Neuronal stem cell (in vitro differentiated cells): Measurements from ENCODE around the gene PTPN3.

Experiments
- DNase-seq: peaks from one replicate; pipeline ENCODE4 v3.0.0-alpha.2; 2013; ENCODE audit warnings: low spot score
- H2AFZ ChIP-seq: one replicate; pipeline ENCODE4 v1.6.1; 2013; ENCODE audit warnings: mild to moderate bottlenecking, low read length, inconsistent platforms
- H2AK5ac ChIP-seq: 2 replicates; pipeline ENCODE4 v1.6.1; 2013; ENCODE audit warnings: low read depth, mild to moderate bottlenecking, inconsistent platforms, low read length, moderate library complexity, mixed read lengths
- H2BK120ac ChIP-seq: 2 replicates; pipeline ENCODE4 v1.6.1; 2013; ENCODE audit warnings: low read depth, mild to moderate bottlenecking, inconsistent platforms, low read length, moderate library complexity, mixed read lengths
- H2BK12ac ChIP-seq: one replicate; pipeline ENCODE4 v1.6.1; 2013; ENCODE audit warnings: low read length, inconsistent platforms
- H2BK15ac ChIP-seq: 2 replicates; pipeline ENCODE4 v1.6.1; 2013; ENCODE audit warnings: mild to moderate bottlenecking, low read length, inconsistent platforms, mixed read lengths
- H2BK5ac ChIP-seq: one replicate; pipeline ENCODE4 v1.6.1; 2013; ENCODE audit warnings: inconsistent platforms, mild to moderate bottlenecking, low read length, moderate library complexity
- H3K14ac ChIP-seq: one replicate; pipeline ENCODE4 v1.6.1; 2013; ENCODE audit warnings: low read length, inconsistent platforms
- H3K18ac ChIP-seq: 2 replicates; pipeline ENCODE4 v1.6.1; 2013; ENCODE audit warnings: low read length, inconsistent platforms
- H3K23ac ChIP-seq: 2 replicates; pipeline ENCODE4 v1.6.1; 2013; ENCODE audit warnings: low read depth, mild to moderate bottlenecking, mixed read lengths, low read length, inconsistent platforms; ENCODE audit not compliant: poor library complexity
- H3K27ac ChIP-seq: replicated peaks from 3 replicates; pipeline ENCODE4 v1.5.1; 2013; ENCODE audit warnings: low read length, inconsistent platforms
- H3K27me3 ChIP-seq, 3 experiments: 2 replicates each; pipeline ENCODE4 v1.6.1; 2013; ENCODE audit warnings: low read length in 3 of 3, mild to moderate bottlenecking in 2 of 3, inconsistent platforms in 1 of 3, low read depth in 1 of 3, mixed read lengths in 1 of 3, moderate library complexity in 1 of 3; ENCODE audit not compliant: control insufficient read depth in 3 of 3, insufficient read depth in 3 of 3
- H3K36me3 ChIP-seq, 2 donors: replicated peaks in 1 of 2; 2 replicates each; pipeline ENCODE4 v1.6.1; 2013; ENCODE audit warnings: low read length in 2 of 2; ENCODE audit not compliant: control insufficient read depth in 2 of 2, insufficient read depth in 2 of 2
- H3K4ac ChIP-seq: 2 replicates; pipeline ENCODE4 v1.6.1; 2013; ENCODE audit warnings: inconsistent platforms, mild to moderate bottlenecking, low read length, moderate library complexity
- H3K4me1 ChIP-seq, 2 donors: 1 replicate in 1 of 2; 2 replicates in 1 of 2; pipeline ENCODE4 v1.6.1; 2013; ENCODE audit warnings: low read length in 2 of 2, low read depth in 1 of 2; ENCODE audit not compliant: control insufficient read depth in 2 of 2, insufficient read depth in 1 of 2
- H3K4me2 ChIP-seq: one replicate; pipeline ENCODE4 v1.6.1; 2013; ENCODE audit warnings: mild to moderate bottlenecking, low read length, inconsistent platforms; ENCODE audit not compliant: insufficient read depth, poor library complexity, severe bottlenecking
- H3K4me3 ChIP-seq, 2 donors: 2 replicates each; pipeline ENCODE4 v1.5.1; 2013; ENCODE audit warnings: low read length in 2 of 2, mild to moderate bottlenecking in 2 of 2, inconsistent platforms in 1 of 2, moderate library complexity in 1 of 2
- H3K79me1 ChIP-seq: one replicate; pipeline ENCODE4 v1.6.1; 2013; ENCODE audit warnings: low read depth, mild to moderate bottlenecking, inconsistent platforms, low read length, moderate library complexity
- H3K9ac ChIP-seq: one replicate; pipeline ENCODE4 v1.6.1; 2013; ENCODE audit warnings: mild to moderate bottlenecking, low read depth, low read length, inconsistent platforms; ENCODE audit not compliant: poor library complexity
- H3K9me3 ChIP-seq, 2 donors: replicated peaks in 1 of 2; 2 replicates each; pipeline versions ENCODE3 to v1.6.1; 2013; ENCODE audit warnings: low read length in 2 of 2, mild to moderate bottlenecking in 2 of 2, inconsistent platforms in 1 of 2, low read depth in 1 of 2, mixed read lengths in 1 of 2, moderate library complexity in 1 of 2; ENCODE audit not compliant: control insufficient read depth in 2 of 2, insufficient read depth in 1 of 2
- H4K8ac ChIP-seq: one replicate; pipeline ENCODE4 v1.6.1; 2013; ENCODE audit warnings: low read depth, mild to moderate bottlenecking, inconsistent platforms, low read length, moderate library complexity
- H4K91ac ChIP-seq: one replicate; pipeline ENCODE4 v1.6.1; 2013; ENCODE audit warnings: low read length, low read depth, mild to moderate bottlenecking, inconsistent platforms; ENCODE audit not compliant: poor library complexity
- WGBS, 2 donors: extraction: QIAGEN DNeasy Blood & Tissue Kit; methylation state at CpG; one replicate each; pipeline ENCODE4 v1.1.7; 2013; ENCODE audit warnings: missing lambda C conversion rate in 2 of 2, mixed read lengths in 1 of 2; ENCODE audit not compliant: insufficient read length in 2 of 2, insufficient replicate concordance in 1 of 2; ENCODE audit errors: extremely low coverage in 2 of 2; 5-methylcytosine and 5-hydroxymethylcytosine counted together

PTPN3 gene

DNA sequence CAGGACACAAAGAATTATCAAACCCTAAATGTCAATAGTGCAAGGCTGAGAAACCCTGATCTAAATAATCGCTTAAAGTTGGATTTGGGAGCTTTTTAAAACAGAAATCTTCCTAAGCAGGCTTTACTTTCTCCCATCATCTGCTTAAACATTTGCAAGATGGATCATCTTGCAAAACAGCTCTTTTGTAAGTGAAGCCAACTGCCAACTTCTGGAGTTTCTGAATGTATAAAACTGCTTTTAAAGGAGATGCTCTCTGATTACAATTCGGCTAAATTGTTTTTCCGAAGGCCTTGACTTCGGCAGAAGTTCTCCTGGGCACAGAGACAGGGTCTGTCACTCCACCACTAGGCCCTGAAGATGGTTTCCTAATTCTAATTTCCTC lies 1.3 kb downstream of the PTPN3 start:
- H3K4me1 ChIP-seq, result peaks cover 0 to 5% of the 10 kb centered on the region in 2 donors
- no peak overlapping the region for H4K91ac ChIP-seq
- no peak overlapping the region for H2BK5ac ChIP-seq
- no peaks in the 10 kb centered on the region for H3K79me1 ChIP-seq
- DNase-seq, result no peak
- no peak overlapping the region for H3K4ac ChIP-seq
- H2BK12ac ChIP-seq, result no peak overlapping the region
- H4K8ac ChIP-seq, result no peak overlapping the region
- no peak overlapping the region for H2BK120ac ChIP-seq
- H2BK15ac ChIP-seq, result no peak overlapping the region
- H3K27ac ChIP-seq, result no peak overlapping the region
- peaks cover 12 to 93% (median 47%) of the 10 kb centered on the region in 3 experiments for H3K27me3 ChIP-seq
- no peak overlapping the region for H2AFZ ChIP-seq
- H3K4me2 ChIP-seq, result no peak overlapping the region
- WGBS, 2 donors, result no CpG with 5 or more reads among the region's 4 CpGs
- H3K18ac ChIP-seq, result no peak overlapping the region
- no peak overlapping the region for H3K14ac ChIP-seq
- H3K4me3 ChIP-seq, result no peak overlapping the region
- no peak overlapping the region for H3K9ac ChIP-seq
- no peaks in the 10 kb centered on the region for H3K36me3 ChIP-seq
- H2AK5ac ChIP-seq, result no peak overlapping the region
- H3K23ac ChIP-seq, result no peak overlapping the region
- H3K9me3 ChIP-seq, result peaks cover 0 to 4% of the 10 kb centered on the region in 2 donors

DNA sequence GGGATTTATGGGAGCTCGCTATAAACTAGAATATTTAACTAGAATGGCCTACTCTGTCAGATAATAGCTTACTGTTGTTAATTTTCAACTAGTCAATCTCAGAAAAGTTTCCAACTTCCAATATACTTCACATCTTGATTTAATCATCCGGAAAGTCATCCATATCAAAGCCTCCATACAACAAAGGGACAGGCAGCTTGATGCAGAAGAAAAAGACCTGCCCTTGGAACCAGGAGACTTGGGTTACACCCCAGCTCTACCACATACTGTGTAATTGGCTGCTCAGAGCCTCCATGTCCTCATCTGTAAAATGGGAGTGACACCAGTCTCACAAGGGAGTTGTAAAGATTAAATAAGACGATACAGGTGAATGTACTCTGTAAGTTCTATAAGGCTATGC lies 1.9 kb downstream of the PTPN3 start:
- H4K91ac ChIP-seq, result no peak overlapping the region

DNA sequence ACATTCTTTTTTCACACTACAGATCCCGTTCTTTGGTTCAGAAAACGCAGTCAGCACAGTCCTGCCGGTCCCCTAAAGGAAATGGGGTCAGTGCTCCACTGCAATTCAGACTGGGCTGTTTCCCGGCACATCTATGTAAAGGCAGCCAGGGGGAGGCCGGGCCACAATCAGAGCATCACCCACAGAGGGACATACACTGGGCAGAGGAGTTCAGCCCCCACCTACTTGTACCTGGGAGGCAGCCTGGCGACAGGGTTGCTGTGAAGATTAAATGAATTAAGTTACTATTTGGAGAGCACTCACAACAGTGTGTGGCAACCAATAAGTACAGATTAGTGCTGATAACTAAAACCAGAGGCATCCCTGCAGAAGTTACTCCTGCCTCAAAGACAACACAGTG lies 4.5 kb downstream of the PTPN3 start:
- H2AFZ ChIP-seq, result no peak overlapping the region
- no peak overlapping the region for H2BK120ac ChIP-seq
- DNase-seq, result no peak
- H4K8ac ChIP-seq, result no peak overlapping the region
- no peak overlapping the region for H3K4ac ChIP-seq
- H2AK5ac ChIP-seq, result no peak overlapping the region
- H3K18ac ChIP-seq, result no peak overlapping the region
- peaks cover 0 to 1% of the 10 kb centered on the region in 2 donors for H3K4me1 ChIP-seq
- no peaks in the 10 kb centered on the region for H3K36me3 ChIP-seq
- H3K9me3 ChIP-seq, result peaks cover 0 to 2% of the 10 kb centered on the region in 2 donors
- no peak overlapping the region for H3K23ac ChIP-seq
- no peak overlapping the region for H3K14ac ChIP-seq
- H2BK15ac ChIP-seq, result no peak overlapping the region
- no peak overlapping the region for H2BK12ac ChIP-seq
- peaks cover 6 to 73% (median 29%) of the 10 kb centered on the region in 3 experiments for H3K27me3 ChIP-seq
- H3K27ac ChIP-seq, result no peak overlapping the region
- WGBS, 2 donors, result no CpG with 5 or more reads among the region's 6 CpGs
- no peak overlapping the region for H3K4me3 ChIP-seq
- H3K9ac ChIP-seq, result no peak overlapping the region
- H2BK5ac ChIP-seq, result no peak overlapping the region
- no peak overlapping the region for H3K4me2 ChIP-seq
- H4K91ac ChIP-seq, result no peak overlapping the region
- H3K79me1 ChIP-seq, result no peaks in the 10 kb centered on the region

More for the DNA sequence above, 1.9 kb downstream of the PTPN3 start:
- H3K36me3 ChIP-seq, result no peaks in the 10 kb centered on the region
- H3K4me2 ChIP-seq, result no peak overlapping the region
- H2BK15ac ChIP-seq, result no peak overlapping the region
- H3K18ac ChIP-seq, result no peak overlapping the region
- H2BK12ac ChIP-seq, result no peak overlapping the region
- no peak overlapping the region for H2AFZ ChIP-seq
- no peak overlapping the region for H3K4ac ChIP-seq
- no peaks in the 10 kb centered on the region for H3K79me1 ChIP-seq
- H3K9ac ChIP-seq, result no peak overlapping the region
- H3K9me3 ChIP-seq, result peaks cover 0 to 4% of the 10 kb centered on the region in 2 donors
- H3K27me3 ChIP-seq, result peaks cover 12 to 90% (median 47%) of the 10 kb centered on the region in 3 experiments
- H3K23ac ChIP-seq, result no peak overlapping the region
- peaks cover 0 to 5% of the 10 kb centered on the region in 2 donors for H3K4me1 ChIP-seq
- H3K4me3 ChIP-seq, result no peak overlapping the region
- H3K14ac ChIP-seq, result no peak overlapping the region
- H3K27ac ChIP-seq, result no peak overlapping the region
- no peak for DNase-seq
- no CpG with 5 or more reads among the region's 3 CpGs for WGBS, 2 donors
- H2BK5ac ChIP-seq, result no peak overlapping the region
- no peak overlapping the region for H4K8ac ChIP-seq
- no peak overlapping the region for H2AK5ac ChIP-seq
- no peak overlapping the region for H2BK120ac ChIP-seq

DNA sequence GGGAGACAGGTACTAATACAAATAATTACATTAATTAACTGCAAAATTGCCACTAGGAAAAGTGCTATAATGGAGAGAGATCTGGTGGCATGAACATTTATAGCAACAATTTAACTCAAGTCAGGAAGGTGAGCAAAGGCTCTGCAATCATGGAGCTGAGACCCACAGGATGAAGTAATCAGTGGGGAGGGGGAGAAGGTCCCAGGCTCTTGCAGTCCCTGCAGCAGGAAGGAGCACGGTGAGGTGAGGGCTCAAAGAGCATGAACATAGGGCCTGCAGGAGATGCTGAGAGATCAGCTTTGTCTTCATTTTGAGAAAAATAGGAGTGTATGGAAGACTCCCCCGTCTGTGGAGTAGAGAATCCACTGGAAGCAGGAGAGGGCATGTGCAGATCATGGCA lies 6.5 kb downstream of the PTPN3 start:
- Histone ChIP-seq H2AFZ (no peak overlapping the region), H3K9ac (no peak overlapping the region), H3K4me3 (no peak overlapping the region), H2BK15ac (no peak overlapping the region), H2AK5ac (no peak overlapping the region), H3K18ac (no peak overlapping the region), H3K14ac (no peak overlapping the region), H3K9me3 (no peaks in the 10 kb centered on the region), H3K27ac (no peak overlapping the region), H3K27me3 (peaks cover 0 to 57% (median 9%) of the 10 kb centered on the region in 3 experiments), H2BK12ac (no peak overlapping the region), H3K36me3 (no peaks in the 10 kb centered on the region), H3K4me2 (no peak overlapping the region), H2BK5ac (no peak overlapping the region), H3K79me1 (no peaks in the 10 kb centered on the region), H3K23ac (no peak overlapping the region), H3K4ac (no peak overlapping the region), H3K4me1 (peaks cover 0 to 2% of the 10 kb centered on the region in 2 donors), H2BK120ac (peak overlapping the region; percentile 87), H4K91ac (no peak overlapping the region), H4K8ac (no peak overlapping the region)
- no CpG with 5 or more reads among the region's 2 CpGs for WGBS, 2 donors
- DNase-seq, result no peak
